Measurements from ENCODE around the gene KDM2A. TPM values are rescaled to one million over a fixed set of nuclear protein-coding genes. Genes with fewer than 3 reads are reported as not detected.
A peak's percentile ranks its signal among the peaks of the same experiment; 100 is the strongest.

KDM2A gene
- total and polyA plus RNA-seq, 2 donors (not counting 1 experiment from before 2014, with no cell fraction given): 132 to 229 TPM

DNA sequence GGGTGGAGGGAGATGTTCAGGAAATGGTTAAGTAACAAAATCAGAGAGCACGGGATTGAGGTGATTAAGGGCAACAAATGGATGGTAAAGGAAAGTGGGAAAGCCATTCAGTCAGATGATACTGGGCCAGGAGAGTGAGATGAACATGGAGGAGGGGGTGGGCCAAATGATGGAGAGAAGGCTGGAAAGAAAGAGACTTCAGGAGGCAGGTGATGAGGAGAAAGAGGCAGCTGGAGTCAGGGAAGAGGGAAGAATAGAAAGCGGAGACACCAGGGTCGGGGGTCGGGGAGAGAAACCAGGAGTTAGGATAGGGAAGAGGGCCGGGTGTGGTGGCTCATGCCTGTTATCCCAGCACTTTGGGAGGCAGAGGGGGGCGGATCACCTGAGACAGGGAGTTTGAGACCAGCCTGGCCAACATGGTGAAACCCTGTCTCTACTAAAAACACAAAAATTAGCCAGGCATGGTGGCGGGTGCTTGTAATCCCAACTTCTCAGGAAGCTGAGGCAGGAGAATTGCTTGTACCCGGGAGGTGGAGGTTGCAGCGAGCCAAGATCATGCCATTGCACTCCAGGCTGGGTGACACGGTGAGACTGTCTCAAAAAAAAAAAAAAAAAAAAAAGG lies 4.7 kb upstream of the KDM2A start:
- CTCF ChIA-PET: interaction anchor here (0.7 to 1.4 kb wide), 3 partner anchors 33 to 155 kb away, joined by 3 to 4 read pairs (median 3); no protein-coding TSS in a partner anchor
- POLR2A ChIA-PET: interaction anchor here (0.6 kb wide), 1 partner anchor 108 kb away, joined by 5 read pairs; no protein-coding TSS in a partner anchor
- no peaks in the 10 kb centered on the region for H4K20me1 ChIP-seq (ENCODE audit: control insufficient read depth, insufficient read depth, low read length, poor library complexity, severe bottlenecking)
- intact Hi-C loops (cut with micrococcal nuclease): loop anchor here (10.0 kb wide), 1 partner anchor 230 kb away; no protein-coding TSS in a partner anchor
- WGBS (ENCODE audit: insufficient coverage): 89% methylated on average over 8 of the region's 10 CpGs
- H3K9me3 Mint-ChIP-seq (ENCODE audit: insufficient read depth): no peaks in the 10 kb centered on the region
- no peaks in the 10 kb centered on the region for H3K36me3 ChIP-seq (replicated peaks in 1 of 2; ENCODE audit: control extremely low read depth in 1 of 2, control insufficient read depth in 1 of 2, extremely low read depth in 1 of 2, insufficient read depth in 2 of 2, low read length in 1 of 2)
- H3K27me3 ChIP-seq (replicated peaks in 1 of 4; ENCODE audit: control extremely low read depth in 1 of 4, control insufficient read depth in 3 of 4, insufficient read depth in 4 of 4, low read length in 3 of 4): no peaks in the 10 kb centered on the region
- no peaks in the 10 kb centered on the region for H3K79me2 ChIP-seq (ENCODE audit: control insufficient read depth, insufficient read depth, low read length)
- H3K27ac Mint-ChIP-seq: no peak overlapping the region
- DNase-seq (no peak), ATAC-seq (ENCODE audit: low read depth) (no peak)
- no peak overlapping the region for H3K4me3 Mint-ChIP-seq
- H3K4me3 ChIP-seq (ENCODE audit: control extremely low read depth in 1 of 5, extremely low read depth in 1 of 5, insufficient read depth in 1 of 5, low read depth in 2 of 5, low read length in 4 of 5): no peak overlapping the region
- no peak overlapping the region for H2AFZ ChIP-seq (ENCODE audit: insufficient read depth, low read depth, low read length, poor library complexity, severe bottlenecking)
- no peaks in the 10 kb centered on the region for H3K9me3 ChIP-seq (ENCODE audit: control extremely low read depth in 1 of 3, control insufficient read depth in 2 of 3, insufficient read depth in 1 of 3, low read length in 2 of 3)
- TF ChIP-seq, protein P1, sequence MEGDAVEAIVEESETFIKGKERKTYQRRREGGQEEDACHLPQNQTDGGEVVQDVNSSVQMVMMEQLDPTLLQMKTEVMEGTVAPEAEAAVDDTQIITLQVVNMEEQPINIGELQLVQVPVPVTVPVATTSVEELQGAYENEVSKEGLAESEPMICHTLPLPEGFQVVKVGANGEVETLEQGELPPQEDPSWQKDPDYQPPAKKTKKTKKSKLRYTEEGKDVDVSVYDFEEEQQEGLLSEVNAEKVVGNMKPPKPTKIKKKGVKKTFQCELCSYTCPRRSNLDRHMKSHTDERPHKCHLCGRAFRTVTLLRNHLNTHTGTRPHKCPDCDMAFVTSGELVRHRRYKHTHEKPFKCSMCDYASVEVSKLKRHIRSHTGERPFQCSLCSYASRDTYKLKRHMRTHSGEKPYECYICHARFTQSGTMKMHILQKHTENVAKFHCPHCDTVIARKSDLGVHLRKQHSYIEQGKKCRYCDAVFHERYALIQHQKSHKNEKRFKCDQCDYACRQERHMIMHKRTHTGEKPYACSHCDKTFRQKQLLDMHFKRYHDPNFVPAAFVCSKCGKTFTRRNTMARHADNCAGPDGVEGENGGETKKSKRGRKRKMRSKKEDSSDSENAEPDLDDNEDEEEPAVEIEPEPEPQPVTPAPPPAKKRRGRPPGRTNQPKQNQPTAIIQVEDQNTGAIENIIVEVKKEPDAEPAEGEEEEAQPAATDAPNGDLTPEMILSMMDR (IDR thresholded peaks at IDR 0.05): no peak
- TF ChIP-seq EZH2 (IDR thresholded peaks at IDR 0.05; ENCODE audit: borderline replicate concordance, insufficient read depth, low read depth, low read length, poor library complexity, severe bottlenecking): no peak
- H3K27me3 Mint-ChIP-seq: no peaks in the 10 kb centered on the region
- no peak overlapping the region for H3K27ac ChIP-seq (ENCODE audit: low read length in 2 of 2)
- peaks cover 21% of the 10 kb centered on the region for H3K4me1 Mint-ChIP-seq
- peaks cover 7 to 22% of the 10 kb centered on the region in 2 donors for H3K4me1 ChIP-seq (ENCODE audit: control insufficient read depth in 2 of 2, insufficient read depth in 2 of 2, low read length in 2 of 2)
- no peak overlapping the region for H3K9ac ChIP-seq (ENCODE audit: low read length)
- no peak overlapping the region for H3K4me2 ChIP-seq (replicated peaks; ENCODE audit: low read depth, low read length, poor library complexity, severe bottlenecking)

- Histone ChIP-seq H3K4me1 (ENCODE audit: control insufficient read depth in 2 of 2, insufficient read depth in 2 of 2, low read length in 2 of 2) (peaks cover 16 to 35% of the 10 kb centered on the region in 2 donors), H3K9me3 (ENCODE audit: control extremely low read depth in 1 of 3, control insufficient read depth in 2 of 3, insufficient read depth in 1 of 3, low read length in 2 of 3) (no peaks in the 10 kb centered on the region), H3K36me3 (replicated peaks in 1 of 2; ENCODE audit: control extremely low read depth in 1 of 2, control insufficient read depth in 1 of 2, extremely low read depth in 1 of 2, insufficient read depth in 2 of 2, low read length in 1 of 2) (no peaks in the 10 kb centered on the region), H4K20me1 (ENCODE audit: control insufficient read depth, insufficient read depth, low read length, poor library complexity, severe bottlenecking) (no peaks in the 10 kb centered on the region), H3K27me3 (replicated peaks in 1 of 4; ENCODE audit: control extremely low read depth in 1 of 4, control insufficient read depth in 3 of 4, insufficient read depth in 4 of 4, low read length in 3 of 4) (no peaks in the 10 kb centered on the region), H2AFZ (ENCODE audit: insufficient read depth, low read depth, low read length, poor library complexity, severe bottlenecking) (no peak overlapping the region), H3K27ac (ENCODE audit: low read length in 2 of 2) (no peak overlapping the region), H3K9ac (ENCODE audit: low read length) (no peak overlapping the region), H3K4me2 (replicated peaks; ENCODE audit: low read depth, low read length, poor library complexity, severe bottlenecking) (no peak overlapping the region), H3K79me2 (ENCODE audit: control insufficient read depth, insufficient read depth, low read length) (peaks cover 16% of the 10 kb centered on the region), H3K4me3 (ENCODE audit: control extremely low read depth in 1 of 5, extremely low read depth in 1 of 5, insufficient read depth in 1 of 5, low read depth in 2 of 5, low read length in 4 of 5) (no peak overlapping the region)
- ChIA-PET CTCF (interaction anchor here (0.6 to 1.6 kb wide), 2 partner anchors 36 to 274 kb away, joined by 3 to 4 read pairs; no protein-coding TSS in a partner anchor), POLR2A (interaction anchor here (0.6 kb wide), 2 partner anchors 22 to 128 kb away, joined by 3 to 4 read pairs; no protein-coding TSS in a partner anchor)
- intact Hi-C loops (cut with micrococcal nuclease): loop anchor here (5.0 to 10.0 kb wide), 2 partner anchors 51 to 228 kb away; no protein-coding TSS in a partner anchor
- Mint-ChIP-seq H3K4me3 (peak overlapping the region; percentile 52), H3K27me3 (no peaks in the 10 kb centered on the region), H3K9me3 (ENCODE audit: insufficient read depth) (no peaks in the 10 kb centered on the region), H3K4me1 (peaks cover 36% of the 10 kb centered on the region), H3K27ac (peak overlapping the region; percentile 56)
- no peak for ATAC-seq (ENCODE audit: low read depth)
- TF ChIP-seq EZH2 (IDR thresholded peaks at IDR 0.05; ENCODE audit: borderline replicate concordance, insufficient read depth, low read depth, low read length, poor library complexity, severe bottlenecking): no peak
- TF ChIP-seq, protein P1 (IDR thresholded peaks at IDR 0.05): no peak
- no peak for DNase-seq
- no CpG with 5 or more reads among the region's 3 CpGs for WGBS (ENCODE audit: insufficient coverage)
These were observed 2.3 kb upstream of the KDM2A start for GRCh38 chr11:67116758-67117105.

Data from B cell (primary cell).